Stimulated activated naive B cell treated with anti-CD40 and anti-IgM and Interleukin-4, amounts not matched to agents 10 μg/mL and 1 μg/mL and 100 μg/mL, for 72 hours (primary cell): ENCODE data around the gene MYOD1.

ENCODE experiments used
- ATAC-seq, 2 donors: fragments of 150-1000 bp; cut with Tn5 transposase; replicated peaks; 2 replicates each; pipeline ENCODE4 v1.10.0; 2021; ENCODE audit warnings: moderate library complexity in 1 of 2
- DNase-seq: peaks from one replicate; pipeline ENCODE4 v3.0.0; 2021
- H3K27ac Mint-ChIP-seq: one replicate; pipeline ENCODE4 v1.8.0; 2022; ENCODE audit warnings: mild to moderate bottlenecking, mixed read lengths
- H3K27me3 Mint-ChIP-seq, 2 donors: one replicate each; pipeline ENCODE4 v1.8.0; 2022; ENCODE audit warnings: mixed read lengths in 2 of 2
- H3K36me3 Mint-ChIP-seq, 2 donors: one replicate each; pipeline ENCODE4 v1.8.0; 2022; ENCODE audit warnings: mixed read lengths in 2 of 2, mild to moderate bottlenecking in 1 of 2
- H3K4me1 Mint-ChIP-seq, 2 donors: one replicate each; pipeline ENCODE4 v1.8.0; 2022; ENCODE audit warnings: mixed read lengths in 2 of 2, mild to moderate bottlenecking in 1 of 2
- H3K4me3 Mint-ChIP-seq, 2 donors: one replicate each; pipeline ENCODE4 v1.8.0; 2022; ENCODE audit warnings: mild to moderate bottlenecking in 2 of 2, mixed read lengths in 2 of 2, moderate library complexity in 1 of 2
- H3K9me3 Mint-ChIP-seq, 2 donors: one replicate each; pipeline ENCODE4 v1.8.0; 2022; ENCODE audit warnings: mixed read lengths in 2 of 2, mild to moderate bottlenecking in 1 of 2

Gene MYOD1

DNA sequence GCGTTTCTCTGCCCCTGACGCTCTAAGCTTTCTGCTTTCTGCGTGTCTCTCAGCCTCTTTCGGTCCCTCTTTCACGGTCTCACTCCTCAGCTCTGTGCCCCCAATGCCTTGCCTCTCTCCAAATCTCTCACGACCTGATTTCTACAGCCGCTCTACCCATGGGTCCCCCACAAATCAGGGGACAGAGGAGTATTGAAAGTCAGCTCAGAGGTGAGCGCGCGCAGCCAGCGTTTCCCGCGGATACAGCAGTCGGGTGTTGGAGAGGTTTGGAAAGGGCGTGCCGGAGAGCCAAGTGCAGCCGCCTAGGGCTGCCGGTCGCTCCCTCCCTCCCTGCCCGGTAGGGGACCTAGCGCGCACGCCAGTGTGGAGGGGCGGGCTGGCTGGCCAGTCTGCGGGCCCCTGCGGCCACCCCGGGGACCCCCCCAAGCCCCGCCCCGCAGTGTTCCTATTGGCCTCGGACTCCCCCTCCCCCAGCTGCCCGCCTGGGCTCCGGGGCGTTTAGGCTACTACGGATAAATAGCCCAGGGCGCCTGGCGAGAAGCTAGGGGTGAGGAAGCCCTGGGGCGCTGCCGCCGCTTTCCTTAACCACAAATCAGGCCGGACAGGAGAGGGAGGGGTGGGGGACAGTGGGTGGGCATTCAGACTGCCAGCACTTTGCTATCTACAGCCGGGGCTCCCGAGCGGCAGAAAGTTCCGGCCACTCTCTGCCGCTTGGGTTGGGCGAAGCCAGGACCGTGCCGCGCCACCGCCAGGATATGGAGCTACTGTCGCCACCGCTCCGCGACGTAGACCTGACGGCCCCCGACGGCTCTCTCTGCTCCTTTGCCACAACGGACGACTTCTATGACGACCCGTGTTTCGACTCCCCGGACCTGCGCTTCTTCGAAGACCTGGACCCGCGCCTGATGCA lies at the start of gene MYOD1:
Gene MYOD1 (plus strand): TSS at position 544 of the 910 bp plus-strand sequence. CDS start 212 bp downstream, at position 756.
- Mint-ChIP-seq H3K4me3 (no peak within 1 kb of the TSS), H3K36me3 (no peaks in the 10 kb centered on the region), H3K9me3 (no peaks in the 10 kb centered on the region), H3K4me1 (no peaks in the 10 kb centered on the region), H3K27ac (no peak within 1 kb of the TSS), H3K27me3 (peaks cover 31 to 38% of the 10 kb centered on the region in 2 donors)
- no peak for ATAC-seq
- no peak for DNase-seq

DNA sequence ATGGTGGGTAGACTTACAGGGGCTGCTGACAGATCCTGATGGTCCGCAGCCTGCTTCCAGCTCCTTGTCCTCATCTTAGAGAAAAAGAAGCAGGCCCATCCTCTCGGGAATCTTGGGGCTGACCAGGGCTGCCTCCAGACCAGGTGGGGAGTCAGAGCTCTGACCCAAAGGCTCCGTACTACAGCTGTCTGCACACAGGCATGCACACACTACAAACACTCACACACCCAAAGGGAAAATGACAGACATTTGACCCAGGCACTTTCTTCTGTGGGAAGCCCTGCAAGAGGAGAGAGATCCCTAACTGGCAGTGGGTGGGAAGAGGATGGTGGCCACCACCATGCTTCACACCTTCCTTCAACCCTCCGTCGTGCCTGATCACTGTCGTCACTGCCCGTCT lies 46.9 kb upstream of the MYOD1 start:
- no peak for DNase-seq
- no peaks in the 10 kb centered on the region for H3K4me1 Mint-ChIP-seq
- no peak for ATAC-seq
- H3K36me3 Mint-ChIP-seq, result peaks cover 0 to 3% of the 10 kb centered on the region in 2 donors
- no peak overlapping the region for H3K4me3 Mint-ChIP-seq
- peaks cover 14 to 20% of the 10 kb centered on the region in 2 donors for H3K9me3 Mint-ChIP-seq
- no peak overlapping the region for H3K27ac Mint-ChIP-seq
- peaks cover 20% of the 10 kb centered on the region in 2 donors for H3K27me3 Mint-ChIP-seq

DNA sequence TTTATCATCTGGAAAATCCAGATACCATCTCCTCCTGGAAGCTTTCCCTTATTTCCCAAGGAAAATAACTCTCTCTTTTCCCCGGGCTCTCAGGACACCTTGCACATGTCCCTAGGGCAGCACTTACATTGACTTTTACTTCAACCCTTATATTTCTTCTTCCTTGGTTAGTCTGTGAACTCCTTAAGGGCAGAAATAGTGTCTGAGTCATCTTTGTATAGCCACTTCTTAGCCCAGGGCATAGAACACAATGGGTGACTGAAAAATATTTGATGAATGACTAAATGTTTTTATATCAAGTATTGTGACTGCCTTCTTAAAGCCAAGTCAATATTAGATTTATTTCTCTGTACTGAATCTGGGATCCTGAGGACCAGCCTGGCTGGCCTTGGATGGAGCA lies 45.4 kb upstream of the MYOD1 start:
- ATAC-seq (no peak), DNase-seq (no peak)
- peaks cover 0 to 3% of the 10 kb centered on the region in 2 donors for H3K36me3 Mint-ChIP-seq
- H3K27ac Mint-ChIP-seq, result no peak overlapping the region
- no peak overlapping the region for H3K4me3 Mint-ChIP-seq
- H3K27me3 Mint-ChIP-seq, result peaks cover 20% of the 10 kb centered on the region in 2 donors
- peaks cover 14 to 20% of the 10 kb centered on the region in 2 donors for H3K9me3 Mint-ChIP-seq
- H3K4me1 Mint-ChIP-seq, result no peaks in the 10 kb centered on the region

DNA sequence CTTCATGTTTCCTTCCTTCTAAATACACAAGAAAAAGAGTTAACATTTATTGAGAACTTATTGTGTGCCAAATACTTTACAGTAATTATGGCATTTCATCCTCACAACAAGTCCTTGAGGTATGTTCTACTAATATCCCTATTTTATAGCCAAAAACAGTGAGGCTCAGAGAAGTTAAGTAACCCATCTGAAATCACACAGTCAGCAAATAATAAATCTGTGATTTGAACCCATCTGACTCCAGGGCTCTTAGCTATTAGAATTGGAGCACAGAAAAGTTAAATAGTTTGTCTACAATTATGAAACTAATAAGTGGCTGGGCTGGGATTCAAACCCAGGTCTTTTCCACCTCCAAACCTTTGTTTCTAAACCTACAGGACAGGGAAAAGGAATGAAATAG lies 36.5 kb upstream of the MYOD1 start:
- Mint-ChIP-seq H3K4me3 (no peak overlapping the region), H3K4me1 (no peaks in the 10 kb centered on the region), H3K27me3 (peaks cover 10 to 29% of the 10 kb centered on the region in 2 donors), H3K27ac (no peak overlapping the region), H3K9me3 (no peaks in the 10 kb centered on the region), H3K36me3 (no peaks in the 10 kb centered on the region)
- no peak for ATAC-seq
- DNase-seq, result no peak

DNA sequence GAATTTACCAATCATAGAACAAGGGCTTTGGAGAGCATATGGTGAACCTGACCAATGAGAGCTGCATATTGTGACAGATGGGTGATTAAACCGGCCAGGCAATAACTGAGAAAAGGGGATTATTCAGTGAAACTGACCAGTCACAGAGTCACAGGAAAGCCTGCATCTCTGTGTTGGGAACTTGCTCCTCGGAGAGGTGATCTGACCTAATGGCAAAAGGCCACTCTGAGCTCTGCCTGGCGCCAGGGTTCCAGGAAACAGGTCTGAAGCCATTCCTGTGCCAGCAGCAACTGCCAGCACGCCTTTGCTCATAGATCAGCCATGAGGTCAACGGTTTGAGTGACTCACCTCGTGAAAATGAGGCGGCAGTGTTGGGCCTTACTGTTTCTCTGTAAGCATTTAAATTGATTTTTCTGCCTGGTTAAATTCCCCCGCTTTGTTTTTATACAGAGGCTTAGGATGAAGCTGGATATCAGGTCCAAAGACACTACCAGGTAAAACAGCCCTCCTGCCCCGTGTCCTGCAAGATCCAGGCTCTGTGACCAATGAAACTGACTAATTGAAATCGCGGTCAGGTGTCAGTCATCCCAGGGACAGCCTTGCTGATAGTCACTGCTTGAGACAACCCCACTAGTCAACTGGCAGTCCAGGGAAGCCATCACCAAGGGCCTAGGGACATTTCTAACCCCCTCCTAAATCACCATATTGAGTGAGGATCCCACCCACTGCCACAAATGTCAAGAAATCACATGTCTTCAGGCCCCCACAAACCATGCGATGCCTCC lies 35.8 kb upstream of the MYOD1 start:
- H3K9me3 Mint-ChIP-seq, result no peaks in the 10 kb centered on the region
- peaks cover 10 to 29% of the 10 kb centered on the region in 2 donors for H3K27me3 Mint-ChIP-seq
- H3K27ac Mint-ChIP-seq, result no peak overlapping the region
- no peak overlapping the region for H3K4me3 Mint-ChIP-seq
- ATAC-seq (no peak), DNase-seq (no peak)
- no peaks in the 10 kb centered on the region for H3K36me3 Mint-ChIP-seq
- H3K4me1 Mint-ChIP-seq, result no peaks in the 10 kb centered on the region

DNA sequence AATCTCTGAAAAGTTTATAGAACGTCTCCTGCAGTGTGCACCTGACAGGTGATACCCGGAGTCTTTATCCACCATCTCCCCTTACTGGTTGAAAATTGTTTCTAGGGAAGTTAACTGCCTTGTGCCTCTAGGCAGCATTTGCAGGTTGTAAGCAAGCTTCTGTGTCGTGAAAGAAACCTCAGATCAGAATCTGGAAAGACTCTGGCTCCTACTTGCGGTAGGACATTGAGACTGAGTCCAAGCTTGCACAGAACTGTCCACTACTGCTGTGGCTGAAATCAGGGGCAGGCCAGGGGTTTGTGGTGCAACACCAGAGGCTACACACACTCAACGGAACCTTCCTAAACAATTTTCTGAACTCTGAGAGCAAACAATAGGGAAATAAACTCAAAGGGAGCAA lies 34.8 kb upstream of the MYOD1 start:
- no peaks in the 10 kb centered on the region for H3K9me3 Mint-ChIP-seq
- no peak overlapping the region for H3K4me3 Mint-ChIP-seq
- H3K36me3 Mint-ChIP-seq, result no peaks in the 10 kb centered on the region
- DNase-seq (no peak), ATAC-seq (no peak)
- peaks cover 10 to 29% of the 10 kb centered on the region in 2 donors for H3K27me3 Mint-ChIP-seq
- H3K27ac Mint-ChIP-seq, result no peak overlapping the region
- no peaks in the 10 kb centered on the region for H3K4me1 Mint-ChIP-seq

DNA sequence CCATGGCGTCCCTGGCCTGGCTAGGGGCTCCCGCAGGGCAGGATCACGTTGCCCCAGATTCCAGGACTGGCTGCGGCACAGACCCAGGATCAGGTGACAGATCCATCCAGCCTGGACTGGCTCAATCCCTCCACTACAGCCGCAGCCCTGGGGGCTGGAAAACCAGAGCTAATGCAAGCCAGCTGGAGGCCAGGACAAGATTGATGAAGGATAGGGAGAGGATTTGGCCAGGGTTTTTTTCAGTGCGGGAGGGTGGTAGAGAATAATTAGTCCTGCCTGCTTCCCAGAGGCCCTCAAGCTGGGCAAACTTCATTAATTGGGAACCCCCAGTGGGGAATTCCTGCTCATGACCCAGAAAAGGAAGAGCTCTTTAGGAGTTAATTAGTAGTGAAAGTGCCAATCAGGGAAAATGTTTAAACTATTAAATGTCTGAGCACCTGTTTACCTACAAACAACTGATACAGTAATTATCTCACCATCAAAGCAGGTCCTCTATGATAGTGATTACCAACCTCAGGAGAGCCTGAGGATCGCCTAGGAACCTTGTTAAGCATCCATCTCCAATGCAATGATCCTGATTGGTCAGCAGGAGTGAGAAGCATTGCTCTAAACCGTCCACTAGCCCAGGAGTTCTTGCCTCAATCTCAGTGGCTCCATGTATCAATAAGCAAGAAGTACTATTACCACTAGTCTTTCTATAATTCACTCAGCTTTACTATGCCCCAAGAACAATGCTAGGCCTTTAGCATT lies 33.0 kb upstream of the MYOD1 start:
- peaks cover 4 to 20% of the 10 kb centered on the region in 2 donors for H3K27me3 Mint-ChIP-seq
- DNase-seq, result no peak
- no peaks in the 10 kb centered on the region for H3K36me3 Mint-ChIP-seq
- no peak overlapping the region for H3K27ac Mint-ChIP-seq
- H3K4me1 Mint-ChIP-seq, result no peaks in the 10 kb centered on the region
- no peak for ATAC-seq
- no peaks in the 10 kb centered on the region for H3K9me3 Mint-ChIP-seq
- H3K4me3 Mint-ChIP-seq, result no peak overlapping the region

DNA sequence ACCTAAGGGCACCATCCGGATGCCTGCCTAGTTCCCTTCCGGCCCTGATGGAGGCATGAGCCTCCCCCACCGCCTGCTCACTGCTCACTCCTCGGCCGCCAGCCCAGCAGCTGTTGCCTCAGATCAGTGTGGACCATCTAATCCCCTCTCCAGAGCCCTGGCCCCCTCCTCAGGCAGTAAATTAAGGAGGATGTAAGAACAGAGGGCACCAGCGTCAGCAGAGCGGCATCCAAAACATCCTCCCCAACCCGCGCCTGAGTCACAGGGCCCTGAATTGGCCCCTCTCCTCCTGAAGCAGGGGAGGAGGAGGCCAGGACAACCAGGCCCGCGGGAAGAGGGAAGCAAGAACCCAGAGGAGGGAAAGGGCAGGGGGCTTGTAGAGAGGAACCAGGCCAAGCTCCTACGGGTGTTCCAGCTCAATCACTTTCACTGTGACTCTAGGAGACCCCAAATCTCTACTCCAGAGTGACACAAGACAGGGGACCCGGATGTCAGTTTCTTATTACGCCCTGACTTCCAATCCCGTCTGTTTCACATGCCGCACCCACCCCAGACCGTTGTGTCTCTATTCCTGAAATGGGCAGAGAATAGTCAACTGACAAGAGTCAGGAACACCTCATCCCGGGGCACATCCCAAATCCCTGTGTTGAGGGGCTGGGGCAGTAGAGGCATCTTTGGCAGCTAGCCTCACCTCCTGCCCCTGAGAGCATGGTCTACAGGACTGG lies 31.3 kb upstream of the MYOD1 start:
- ATAC-seq (no peak), DNase-seq (no peak)
- Mint-ChIP-seq H3K27ac (no peak overlapping the region), H3K9me3 (no peaks in the 10 kb centered on the region), H3K27me3 (peaks cover 9 to 29% of the 10 kb centered on the region in 2 donors), H3K4me1 (no peaks in the 10 kb centered on the region), H3K4me3 (no peak overlapping the region), H3K36me3 (no peaks in the 10 kb centered on the region)

DNA sequence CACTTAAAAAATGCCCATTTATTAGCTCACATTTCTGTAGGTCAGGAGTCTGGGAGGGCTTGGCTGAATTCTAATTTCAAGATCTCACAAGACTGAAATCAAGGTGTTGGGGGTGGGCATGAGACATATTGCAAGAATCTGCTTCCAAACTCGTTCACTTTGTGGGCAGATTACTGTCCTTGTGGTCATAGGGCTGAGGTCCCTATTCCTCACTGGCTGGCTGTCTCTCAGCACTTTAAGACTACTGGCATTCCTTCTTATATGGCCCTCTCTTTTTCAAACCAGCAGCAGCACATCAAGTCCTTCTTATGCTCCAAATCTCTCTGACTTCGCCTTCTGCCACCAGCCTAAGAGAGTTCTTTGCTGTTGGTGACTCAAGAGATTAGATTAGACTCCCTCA lies 27.8 kb upstream of the MYOD1 start:
- Mint-ChIP-seq H3K4me1 (peaks cover 4 to 5% of the 10 kb centered on the region in 2 donors), H3K9me3 (no peaks in the 10 kb centered on the region), H3K4me3 (no peak overlapping the region), H3K36me3 (no peaks in the 10 kb centered on the region), H3K27ac (no peak overlapping the region), H3K27me3 (peaks cover 32 to 41% of the 10 kb centered on the region in 2 donors)
- ATAC-seq (no peak), DNase-seq (no peak)

DNA sequence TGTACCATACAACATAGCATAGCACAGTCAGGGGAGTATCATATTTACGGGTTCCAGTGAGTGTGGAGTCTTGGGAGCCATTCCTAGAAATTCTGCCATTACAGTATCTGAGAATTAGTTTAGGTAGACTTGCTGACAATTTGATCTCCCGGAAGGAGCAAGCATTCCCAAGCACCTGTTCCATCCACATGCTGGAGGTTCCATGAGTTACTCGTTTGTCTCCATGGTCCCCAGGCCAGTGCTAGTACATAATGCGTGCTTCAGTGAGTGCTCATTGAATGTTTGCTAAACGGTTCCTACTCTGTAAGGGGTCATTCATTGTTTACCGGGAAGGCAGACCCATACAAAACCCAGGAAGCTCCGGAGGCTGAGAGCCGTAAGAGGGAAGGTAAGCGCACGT lies 27.4 kb upstream of the MYOD1 start:
- H3K27ac Mint-ChIP-seq, result no peak overlapping the region
- H3K4me1 Mint-ChIP-seq, result peaks cover 4 to 5% of the 10 kb centered on the region in 2 donors
- H3K27me3 Mint-ChIP-seq, result peaks cover 36 to 41% of the 10 kb centered on the region in 2 donors
- ATAC-seq (no peak), DNase-seq (no peak)
- no peaks in the 10 kb centered on the region for H3K9me3 Mint-ChIP-seq
- no peaks in the 10 kb centered on the region for H3K36me3 Mint-ChIP-seq
- H3K4me3 Mint-ChIP-seq, result no peak overlapping the region

DNA sequence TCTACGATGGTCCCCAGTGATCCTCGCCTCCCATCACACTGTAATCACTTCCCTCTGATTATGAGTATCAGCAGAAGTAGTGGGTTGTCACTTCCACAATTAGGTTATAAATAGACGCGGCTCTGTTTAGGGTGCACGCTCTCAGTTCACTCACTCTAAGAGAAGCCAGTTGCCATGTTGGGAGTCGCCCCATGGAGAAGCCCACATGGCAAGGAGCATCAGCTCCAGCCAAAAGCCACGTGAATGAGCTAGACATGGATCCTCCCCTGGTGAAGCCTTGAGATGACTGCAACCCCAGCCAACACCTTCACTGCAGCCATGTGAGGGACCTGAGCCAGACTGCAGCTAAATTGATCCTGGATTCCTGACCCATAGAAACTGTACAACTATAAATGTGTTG lies 26.4 kb upstream of the MYOD1 start:
- H3K27ac Mint-ChIP-seq, result no peak overlapping the region
- H3K4me1 Mint-ChIP-seq, result peaks cover 4 to 5% of the 10 kb centered on the region in 2 donors
- no peak for ATAC-seq
- no peak overlapping the region for H3K4me3 Mint-ChIP-seq
- H3K36me3 Mint-ChIP-seq, result no peaks in the 10 kb centered on the region
- DNase-seq, result no peak
- H3K9me3 Mint-ChIP-seq, result no peaks in the 10 kb centered on the region
- peaks cover 42 to 48% of the 10 kb centered on the region in 2 donors for H3K27me3 Mint-ChIP-seq

DNA sequence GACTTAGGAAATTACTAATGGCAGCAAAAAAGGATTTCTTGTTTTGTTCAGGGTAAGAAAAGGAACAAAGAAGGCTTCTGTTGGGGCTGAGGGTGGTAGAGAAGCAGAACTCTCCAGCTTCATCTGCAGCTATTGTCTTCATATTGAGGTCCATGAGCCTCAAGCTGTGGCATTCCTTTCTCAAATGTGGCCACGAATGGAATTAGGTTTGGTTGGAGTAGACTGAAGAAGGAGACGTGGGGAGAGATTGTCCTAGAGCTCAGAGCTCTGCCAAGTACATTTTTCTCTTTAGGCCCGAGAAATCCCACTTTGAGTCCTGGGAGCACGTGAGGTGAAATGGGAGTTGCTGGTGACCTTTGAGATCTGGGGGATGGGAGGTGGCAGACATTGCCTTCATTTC lies 25.8 kb upstream of the MYOD1 start:
- Mint-ChIP-seq H3K36me3 (no peaks in the 10 kb centered on the region), H3K9me3 (no peaks in the 10 kb centered on the region), H3K4me1 (peaks cover 4 to 5% of the 10 kb centered on the region in 2 donors), H3K4me3 (no peak overlapping the region), H3K27me3 (peaks cover 42 to 53% of the 10 kb centered on the region in 2 donors), H3K27ac (no peak overlapping the region)
- no peak for DNase-seq
- ATAC-seq, result no peak

DNA sequence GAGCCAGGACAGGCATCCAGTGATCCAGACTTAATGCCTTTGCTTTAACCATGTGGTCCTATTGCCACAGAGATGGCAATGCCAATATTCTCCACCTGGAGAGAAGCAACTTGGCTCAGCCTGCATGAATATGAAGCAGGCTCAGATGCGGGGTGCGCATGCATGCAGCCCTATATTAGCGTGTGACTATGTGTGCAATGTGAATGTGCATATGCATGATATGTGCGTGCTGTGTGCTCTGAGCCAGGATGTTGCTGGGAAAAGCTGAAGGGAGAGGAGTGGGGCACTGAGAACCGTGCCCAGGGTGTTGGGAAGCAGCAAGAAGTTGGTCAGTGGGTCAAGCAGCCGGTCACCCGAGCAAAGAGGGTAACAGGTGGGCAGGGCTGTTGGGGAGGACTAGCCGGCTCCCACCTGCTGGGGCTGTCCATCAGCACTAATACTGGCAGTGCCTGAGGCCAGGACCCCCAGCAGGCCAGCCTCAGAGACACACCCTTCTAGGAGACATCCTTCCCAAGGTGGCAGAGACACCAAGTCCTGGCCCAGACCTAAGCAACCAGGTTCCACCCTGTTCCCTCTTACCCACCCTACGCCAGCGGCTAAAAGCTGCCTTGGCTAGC lies 24.8 kb upstream of the MYOD1 start:
- Mint-ChIP-seq H3K4me1 (peaks cover 4 to 5% of the 10 kb centered on the region in 2 donors), H3K27me3 (peaks cover 42 to 53% of the 10 kb centered on the region in 2 donors), H3K27ac (no peak overlapping the region), H3K4me3 (no peak overlapping the region), H3K36me3 (no peaks in the 10 kb centered on the region), H3K9me3 (no peaks in the 10 kb centered on the region)
- no peak for ATAC-seq
- DNase-seq, result no peak
